Measurements from ENCODE around the gene KRTAP5-1. TPM values are rescaled to one million over a fixed set of nuclear protein-coding genes. Genes with fewer than 3 reads are reported as not detected.

The KRTAP5-1 gene
- total and polyA plus RNA-seq, 2 donors, result not detected

- 81% methylated on average over 28 of the region's 28 CpGs for whole genome bisulfite sequencing
- Histone ChIP-seq H3K36me3 (ENCODE audit: insufficient read depth) (no peaks in the 10 kb centered on the region), H3K4me1 (ENCODE audit: insufficient read depth) (no peaks in the 10 kb centered on the region), H3K27ac (ENCODE audit: low read depth) (no peak overlapping the region), H3K4me3 (ENCODE audit: low read depth, low read length) (no peak overlapping the region)
- DNase-seq (ENCODE audit: extremely low spot score), result no peak
These were observed 19.7 kb downstream of the KRTAP5-1 start for GRCh38 chr11:1565173-1565903.

GRCh38 chr11:1564535-1565172, 20.4 kb downstream of the KRTAP5-1 start:
- Histone ChIP-seq H3K36me3 (ENCODE audit: insufficient read depth) (no peaks in the 10 kb centered on the region), H3K27ac (ENCODE audit: low read depth) (no peak overlapping the region), H3K4me1 (ENCODE audit: insufficient read depth) (no peaks in the 10 kb centered on the region), H3K4me3 (ENCODE audit: low read depth, low read length) (no peak overlapping the region)
- WGBS, result 37% methylated on average over 16 of the region's 16 CpGs
- DNase-seq (ENCODE audit: extremely low spot score), result no peak

- Histone ChIP-seq H3K36me3 (ENCODE audit: insufficient read depth) (no peaks in the 10 kb centered on the region), H3K27ac (ENCODE audit: low read depth) (no peak overlapping the region), H3K4me3 (ENCODE audit: low read depth, low read length) (no peak overlapping the region), H3K4me1 (ENCODE audit: insufficient read depth) (no peaks in the 10 kb centered on the region)
- 78% methylated on average over 29 of the region's 29 CpGs for WGBS
- DNase-seq (ENCODE audit: extremely low spot score), result no peak
These were observed 21.2 kb downstream of the KRTAP5-1 start for GRCh38 chr11:1563697-1564534.

DNA sequence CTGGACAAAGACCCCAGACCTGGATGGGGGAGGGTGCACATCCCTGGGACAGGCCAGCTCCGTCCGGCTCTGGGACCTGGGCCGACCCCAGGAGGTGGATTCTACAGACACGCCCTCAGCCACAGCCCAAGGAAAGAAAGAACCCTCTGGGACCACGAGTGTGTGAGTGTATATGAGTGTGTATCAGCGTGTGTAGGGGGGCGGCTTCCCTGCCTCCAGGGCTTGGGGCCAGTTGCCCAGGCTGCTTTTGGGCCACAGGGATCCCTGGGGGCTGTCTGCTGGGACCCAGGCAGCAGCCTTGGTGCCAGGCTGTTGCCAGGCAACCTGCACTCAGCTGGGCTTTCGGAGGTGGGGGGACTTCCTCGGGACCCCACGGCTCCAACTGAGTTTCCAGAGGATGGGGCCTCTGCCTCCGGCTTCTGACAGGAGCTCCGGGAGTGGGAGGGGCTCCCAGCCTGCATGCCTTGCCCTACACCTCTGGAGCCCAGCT, 21.9 kb downstream of the KRTAP5-1 start:
- no peak overlapping the region for H3K4me3 ChIP-seq (ENCODE audit: low read depth, low read length)
- H3K36me3 ChIP-seq (ENCODE audit: insufficient read depth), result no peaks in the 10 kb centered on the region
- no peak overlapping the region for H3K27ac ChIP-seq (ENCODE audit: low read depth)
- H3K4me1 ChIP-seq (ENCODE audit: insufficient read depth), result no peaks in the 10 kb centered on the region
- 75% methylated on average over 12 of the region's 12 CpGs for WGBS
- no peak for DNase-seq (ENCODE audit: extremely low spot score)

DNA sequence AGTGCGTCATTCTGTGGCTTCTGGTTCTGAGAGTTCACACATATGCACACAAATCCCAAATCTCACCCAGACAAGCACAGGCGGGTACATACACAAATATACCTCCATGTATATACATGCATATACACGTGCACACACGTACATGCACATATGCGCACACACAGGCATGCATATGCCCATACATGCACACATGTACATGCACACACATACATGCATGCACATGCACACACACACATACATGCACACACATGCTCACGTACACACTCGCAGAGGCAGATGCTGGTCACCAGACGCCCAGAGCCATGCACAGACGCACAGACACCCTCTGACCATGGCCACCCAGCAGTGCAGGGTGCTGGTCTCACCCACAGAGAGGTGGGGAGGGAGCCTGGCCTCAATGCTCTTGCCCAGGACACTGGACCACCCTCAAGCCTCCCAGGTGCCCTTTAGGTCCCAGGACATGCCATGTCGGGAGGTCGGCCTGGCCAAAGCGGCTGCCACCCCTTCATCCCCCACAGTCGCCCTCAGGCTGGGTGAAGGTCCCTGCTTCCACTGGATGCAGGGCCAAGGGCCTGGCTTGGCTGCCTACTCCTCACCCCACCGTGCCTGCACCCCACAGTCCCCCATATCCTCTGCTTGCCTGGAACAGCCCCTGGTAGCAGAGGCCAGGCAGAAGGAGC, 22.5 kb downstream of the KRTAP5-1 start:
- no peak for DNase-seq (ENCODE audit: extremely low spot score)
- WGBS, result 91% methylated on average over 14 of the region's 14 CpGs
- H3K27ac ChIP-seq (ENCODE audit: low read depth), result no peak overlapping the region
- no peaks in the 10 kb centered on the region for H3K4me1 ChIP-seq (ENCODE audit: insufficient read depth)
- no peak overlapping the region for H3K4me3 ChIP-seq (ENCODE audit: low read depth, low read length)
- no peaks in the 10 kb centered on the region for H3K36me3 ChIP-seq (ENCODE audit: insufficient read depth)

DNA sequence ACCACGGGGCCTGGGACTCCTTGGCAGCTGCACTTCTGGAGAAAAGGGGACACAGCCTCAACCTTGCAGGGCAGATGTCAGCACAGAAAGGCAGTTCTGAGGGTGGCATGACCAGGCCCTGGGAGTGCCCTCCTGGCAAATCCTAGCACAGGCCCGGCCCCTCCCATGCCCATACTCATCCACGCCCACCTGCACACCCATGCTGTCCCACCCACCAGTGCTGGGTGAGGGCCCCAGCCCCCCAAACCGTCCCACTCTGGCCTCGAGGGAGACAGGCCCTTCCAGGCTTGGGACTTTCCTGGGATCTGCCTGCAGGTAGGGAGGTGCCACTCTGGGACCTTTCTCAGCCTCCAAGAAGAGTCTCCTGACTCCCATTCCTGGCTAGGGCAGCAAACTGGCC, 23.1 kb downstream of the KRTAP5-1 start:
- no peak overlapping the region for H3K27ac ChIP-seq (ENCODE audit: low read depth)
- 78% methylated on average over 5 of the region's 5 CpGs for WGBS
- no peak overlapping the region for H3K4me3 ChIP-seq (ENCODE audit: low read depth, low read length)
- H3K36me3 ChIP-seq (ENCODE audit: insufficient read depth), result peaks cover 2% of the 10 kb centered on the region
- no peaks in the 10 kb centered on the region for H3K4me1 ChIP-seq (ENCODE audit: insufficient read depth)
- DNase-seq (ENCODE audit: extremely low spot score), result no peak

DNA sequence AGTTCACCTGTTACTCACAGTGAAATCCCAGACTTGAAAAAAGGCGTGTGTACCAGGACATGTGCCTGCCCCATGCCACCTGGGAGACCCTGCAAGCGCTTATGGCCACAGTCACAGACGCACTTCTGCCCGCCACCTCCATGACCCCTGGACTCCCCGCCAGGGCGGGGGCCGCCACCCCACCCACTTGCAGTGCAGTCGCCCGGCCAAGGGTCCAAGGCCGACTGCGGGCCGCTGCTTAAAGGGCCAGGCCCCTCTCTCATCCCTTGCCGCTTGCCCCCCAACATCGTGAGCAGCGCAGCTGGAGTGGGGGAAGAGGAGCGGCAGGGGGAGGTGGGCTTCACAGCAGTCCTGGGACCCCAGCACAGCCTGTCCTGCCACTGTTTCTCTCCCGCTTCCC, 23.8 kb downstream of the KRTAP5-1 start:
- H3K4me3 ChIP-seq (ENCODE audit: low read depth, low read length), result no peak overlapping the region
- WGBS, result 92% methylated on average over 17 of the region's 17 CpGs
- no peak overlapping the region for H3K27ac ChIP-seq (ENCODE audit: low read depth)
- H3K4me1 ChIP-seq (ENCODE audit: insufficient read depth), result no peaks in the 10 kb centered on the region
- H3K36me3 ChIP-seq (ENCODE audit: insufficient read depth), result peaks cover 2% of the 10 kb centered on the region
- no peak for DNase-seq (ENCODE audit: extremely low spot score)

DNA sequence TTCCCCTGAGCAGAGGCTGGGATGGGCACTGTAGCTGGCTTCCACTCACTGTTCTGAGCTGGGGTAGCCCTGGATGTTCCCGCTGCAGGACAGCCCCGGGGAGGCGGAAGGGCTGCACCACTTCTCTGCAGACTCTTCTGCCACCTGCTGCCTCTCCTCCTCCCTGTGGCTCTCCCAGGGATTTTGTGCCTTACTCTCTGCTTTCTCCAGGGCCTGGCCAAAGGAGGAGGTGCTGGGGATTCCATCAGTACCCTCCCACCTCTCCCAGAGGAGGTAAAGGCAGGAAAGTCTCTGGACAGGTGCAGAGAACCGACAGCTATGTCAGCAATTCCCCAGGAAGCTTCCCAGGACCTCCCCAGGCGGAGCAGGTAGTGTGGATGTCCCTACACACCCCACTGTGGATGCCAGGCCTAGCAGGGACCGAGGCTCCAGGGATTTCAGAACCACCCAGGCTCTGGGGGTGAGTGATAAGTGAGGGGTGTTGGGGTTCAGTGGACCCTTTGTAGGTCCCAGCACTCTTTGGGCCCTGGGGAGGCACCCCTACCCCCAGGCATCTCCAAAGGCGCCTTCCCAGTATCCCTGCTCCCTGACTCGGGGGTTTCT, 24.3 kb downstream of the KRTAP5-1 start:
- Histone ChIP-seq H3K27ac (ENCODE audit: low read depth) (no peak overlapping the region), H3K4me3 (ENCODE audit: low read depth, low read length) (no peak overlapping the region), H3K36me3 (ENCODE audit: insufficient read depth) (peaks cover 2% of the 10 kb centered on the region), H3K4me1 (ENCODE audit: insufficient read depth) (no peaks in the 10 kb centered on the region)
- WGBS, result 88% methylated on average over 8 of the region's 8 CpGs
- no peak for DNase-seq (ENCODE audit: extremely low spot score)

DNA sequence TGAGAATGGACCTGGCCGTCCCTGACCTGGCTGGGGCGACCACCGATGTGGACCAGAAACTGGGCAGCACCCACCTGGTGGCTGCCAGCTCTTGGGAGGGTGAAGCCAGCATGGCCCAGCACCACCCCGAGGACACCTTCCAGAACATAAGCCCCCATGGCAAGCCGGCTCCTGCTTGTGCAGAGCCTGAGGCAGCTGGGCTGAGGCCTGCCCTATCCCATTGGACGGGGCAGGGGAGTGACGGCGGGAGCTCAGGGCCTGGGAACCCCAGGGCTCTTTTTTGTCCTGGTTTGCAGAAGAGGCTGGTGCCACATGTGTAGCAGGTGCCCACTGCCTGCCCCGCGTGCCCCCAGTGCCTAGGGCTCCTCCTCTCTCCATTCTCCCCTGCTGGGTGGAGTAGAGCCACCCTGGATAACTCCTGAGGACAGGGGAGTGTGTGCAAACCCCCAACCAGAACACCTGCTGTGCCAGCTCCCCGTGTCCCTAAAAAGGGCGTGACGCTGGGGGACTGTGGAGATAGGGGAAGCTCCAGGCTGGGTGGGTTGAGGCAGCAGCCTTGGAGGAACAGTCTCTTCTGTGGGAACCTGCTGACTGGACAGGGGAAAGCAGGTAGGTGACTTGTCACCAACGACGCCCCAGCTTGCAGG, 25.0 kb downstream of the KRTAP5-1 start:
- H3K36me3 ChIP-seq (ENCODE audit: insufficient read depth), result peaks cover 2% of the 10 kb centered on the region
- no peaks in the 10 kb centered on the region for H3K4me1 ChIP-seq (ENCODE audit: insufficient read depth)
- no peak for DNase-seq (ENCODE audit: extremely low spot score)
- H3K4me3 ChIP-seq (ENCODE audit: low read depth, low read length), result no peak overlapping the region
- H3K27ac ChIP-seq (ENCODE audit: low read depth), result no peak overlapping the region
- WGBS, result 85% methylated on average over 15 of the region's 15 CpGs

- WGBS, result 44% methylated on average over 29 of the region's 29 CpGs
- DNase-seq (ENCODE audit: extremely low spot score), result no peak
- H3K36me3 ChIP-seq (ENCODE audit: insufficient read depth), result peaks cover 2% of the 10 kb centered on the region
- no peak overlapping the region for H3K4me3 ChIP-seq (ENCODE audit: low read depth, low read length)
- H3K27ac ChIP-seq (ENCODE audit: low read depth), result no peak overlapping the region
- H3K4me1 ChIP-seq (ENCODE audit: insufficient read depth), result no peaks in the 10 kb centered on the region
These were observed 25.8 kb downstream of the KRTAP5-1 start for GRCh38 chr11:1559111-1559951.

GRCh38 chr11:1558775-1559110, 26.3 kb downstream of the KRTAP5-1 start:
- no peaks in the 10 kb centered on the region for H3K4me1 ChIP-seq (ENCODE audit: insufficient read depth)

More at GRCh38 chr11:1558775-1559110, 26.3 kb downstream of the KRTAP5-1 start:
- DNase-seq (ENCODE audit: extremely low spot score), result no peak
- 70% methylated on average over 12 of the region's 12 CpGs for WGBS
- H3K4me3 ChIP-seq (ENCODE audit: low read depth, low read length), result no peak overlapping the region
- peaks cover 2% of the 10 kb centered on the region for H3K36me3 ChIP-seq (ENCODE audit: insufficient read depth)
- no peak overlapping the region for H3K27ac ChIP-seq (ENCODE audit: low read depth)
